OCI-LY3 (cell line): ENCODE results near the gene TRIM24.

Experiments used
- H2AFZ ChIP-seq: fragments of 200-600, 300-600 bp; shearing (Covaris generic); 2 replicates; pipeline ENCODE4 v1.6.0; 2014; ENCODE audit warnings: antibody characterized with exemption, low read depth, low read length
- H3K27ac ChIP-seq: fragments of 200-600, 300-600 bp; sonication (generic); 2 replicates; pipeline ENCODE4 v1.5.1; 2014; ENCODE audit warnings: mild to moderate bottlenecking, low read length, moderate library complexity, mixed read lengths
- H3K27me3 ChIP-seq: fragments of 200-600, 300-600 bp; sonication (generic); 2 replicates; pipeline ENCODE4 v1.6.1; 2014; ENCODE audit warnings: low read depth, low read length, mixed read lengths
- H3K36me3 ChIP-seq: fragments of 200-600, 300-600 bp; sonication (generic); replicated peaks from 2 replicates; pipeline ENCODE3; 2014; ENCODE audit warnings: low read depth, low read length, mixed read lengths
- H3K4me1 ChIP-seq: fragments of 300-600, 200-600 bp; sonication (generic); 2 replicates; pipeline ENCODE4 v1.6.1; 2014; ENCODE audit warnings: low read length, mixed read lengths
- H3K4me2 ChIP-seq: fragments of 200-600, 300-600 bp; sonication (generic); 2 replicates; pipeline ENCODE4 v1.6.1; 2014; ENCODE audit warnings: low read length, mixed read lengths
- H3K4me3 ChIP-seq: fragments of 300-600, 200-600 bp; sonication (generic); 2 replicates; pipeline ENCODE4 v1.5.1; 2014; ENCODE audit warnings: antibody characterized with exemption, mild to moderate bottlenecking, low read length, moderate library complexity
- H3K79me2 ChIP-seq: fragments of 300-600, 200-600 bp; shearing (Covaris generic); 2 replicates; pipeline ENCODE4 v1.6.1; 2014; ENCODE audit warnings: mild to moderate bottlenecking, low read length, mixed read lengths
- H3K9ac ChIP-seq: fragments of 300-600, 200-600 bp; shearing (Covaris generic); 2 replicates; pipeline ENCODE4 v1.6.0; 2014; ENCODE audit warnings: mild to moderate bottlenecking, low read length, moderate library complexity
- H3K9me3 ChIP-seq: fragments of 200-600, 300-600 bp; shearing (Covaris generic); 2 replicates; pipeline ENCODE4 v1.6.1; 2014; ENCODE audit warnings: low read length, mixed read lengths; ENCODE audit not compliant: insufficient read depth
- H4K20me1 ChIP-seq: fragments of 200-600, 300-600 bp; sonication (generic); 2 replicates; pipeline ENCODE4 v1.6.1; 2016; ENCODE audit warnings: low read length, mixed read lengths; ENCODE audit not compliant: insufficient read depth
- EZH2phosphoT487 ChIP-seq: fragments of 200-600 bp; shearing (Covaris generic); IDR thresholded peaks from 2 replicates; pipeline ENCODE4 v1.6.1; 2018; ENCODE audit warnings: antibody characterized with exemption, mixed run types, low read depth
- TF ChIP-seq, protein P1 (sequence below): fragments of 200-600, 300-600 bp; sonication (generic); IDR thresholded peaks from 2 replicates; pipeline ENCODE4 v1.5.1; 2014; ENCODE audit warnings: antibody characterized with exemption, low read length, low read depth

The TRIM24 gene

DNA sequence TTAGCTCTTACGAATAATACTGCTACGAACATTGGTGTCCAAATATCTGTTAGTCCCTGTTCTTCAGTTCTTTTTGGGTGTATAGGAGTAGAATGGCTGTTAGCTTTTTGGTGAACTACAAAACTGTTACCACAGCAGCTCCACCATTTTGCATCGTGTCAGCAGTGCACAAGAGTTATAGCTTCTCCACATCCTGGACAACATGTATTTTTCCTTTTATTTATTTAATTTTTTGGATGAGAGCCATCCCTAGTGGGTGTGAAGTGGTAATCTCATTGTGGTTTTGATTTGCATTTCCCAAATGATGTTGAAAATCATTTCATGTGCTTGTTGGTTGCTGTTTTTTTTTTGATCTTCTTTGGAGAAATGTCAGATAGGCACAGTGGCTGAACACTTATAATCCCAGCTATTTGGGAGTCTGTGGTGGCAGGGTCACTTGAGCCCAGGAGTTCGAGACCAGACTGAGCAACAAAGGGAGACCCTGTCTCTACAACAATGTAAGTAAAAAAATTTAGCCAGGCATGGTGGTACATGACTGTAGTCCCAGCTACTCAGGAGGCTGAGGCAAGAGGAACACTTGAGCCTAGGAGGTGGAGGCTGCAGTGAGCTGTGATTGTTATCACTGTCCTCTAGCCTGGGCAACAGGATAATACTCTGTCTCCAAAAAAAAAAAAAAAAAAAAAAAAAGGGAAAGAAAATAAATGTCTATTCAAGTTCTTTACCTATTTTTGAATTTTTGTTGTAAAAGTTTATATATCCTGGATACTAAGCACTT lies 31.7 kb downstream of the TRIM24 start:
- Histone ChIP-seq H4K20me1 (peaks cover 23% of the 10 kb centered on the region), H3K4me2 (no peak overlapping the region), H3K27me3 (no peaks in the 10 kb centered on the region), H3K9me3 (no peaks in the 10 kb centered on the region), H3K36me3 (peaks cover 3% of the 10 kb centered on the region), H3K4me3 (no peak overlapping the region), H2AFZ (no peak overlapping the region), H3K79me2 (peaks cover 79% of the 10 kb centered on the region), H3K27ac (no peak overlapping the region), H3K9ac (no peak overlapping the region), H3K4me1 (no peaks in the 10 kb centered on the region)
- TF ChIP-seq EZH2phosphoT487 = no peak
- TF ChIP-seq, protein P1, sequence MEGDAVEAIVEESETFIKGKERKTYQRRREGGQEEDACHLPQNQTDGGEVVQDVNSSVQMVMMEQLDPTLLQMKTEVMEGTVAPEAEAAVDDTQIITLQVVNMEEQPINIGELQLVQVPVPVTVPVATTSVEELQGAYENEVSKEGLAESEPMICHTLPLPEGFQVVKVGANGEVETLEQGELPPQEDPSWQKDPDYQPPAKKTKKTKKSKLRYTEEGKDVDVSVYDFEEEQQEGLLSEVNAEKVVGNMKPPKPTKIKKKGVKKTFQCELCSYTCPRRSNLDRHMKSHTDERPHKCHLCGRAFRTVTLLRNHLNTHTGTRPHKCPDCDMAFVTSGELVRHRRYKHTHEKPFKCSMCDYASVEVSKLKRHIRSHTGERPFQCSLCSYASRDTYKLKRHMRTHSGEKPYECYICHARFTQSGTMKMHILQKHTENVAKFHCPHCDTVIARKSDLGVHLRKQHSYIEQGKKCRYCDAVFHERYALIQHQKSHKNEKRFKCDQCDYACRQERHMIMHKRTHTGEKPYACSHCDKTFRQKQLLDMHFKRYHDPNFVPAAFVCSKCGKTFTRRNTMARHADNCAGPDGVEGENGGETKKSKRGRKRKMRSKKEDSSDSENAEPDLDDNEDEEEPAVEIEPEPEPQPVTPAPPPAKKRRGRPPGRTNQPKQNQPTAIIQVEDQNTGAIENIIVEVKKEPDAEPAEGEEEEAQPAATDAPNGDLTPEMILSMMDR = no peak

DNA sequence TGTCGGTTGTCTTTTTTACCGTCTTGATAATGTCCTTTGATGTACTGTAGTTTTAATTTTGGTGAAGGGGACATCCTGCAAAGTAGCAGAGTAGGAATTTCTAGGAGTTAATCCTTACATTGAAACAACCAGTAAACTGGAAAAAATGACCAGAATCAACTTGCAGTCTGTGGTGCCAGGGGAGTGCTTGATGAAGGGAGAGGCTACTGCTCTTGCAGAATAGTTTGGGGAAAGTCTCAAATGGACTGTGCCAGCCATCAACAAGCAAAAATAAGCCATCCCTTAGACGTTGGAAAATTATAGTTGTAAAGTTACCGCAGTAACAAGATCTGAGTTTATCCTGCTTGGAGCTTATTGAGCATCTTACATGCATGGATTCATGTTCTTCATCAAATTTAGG lies 32.4 kb downstream of the TRIM24 start:
- H3K79me2 ChIP-seq = peaks cover 82% of the 10 kb centered on the region
- H4K20me1 ChIP-seq = peaks cover 23% of the 10 kb centered on the region

DNA sequence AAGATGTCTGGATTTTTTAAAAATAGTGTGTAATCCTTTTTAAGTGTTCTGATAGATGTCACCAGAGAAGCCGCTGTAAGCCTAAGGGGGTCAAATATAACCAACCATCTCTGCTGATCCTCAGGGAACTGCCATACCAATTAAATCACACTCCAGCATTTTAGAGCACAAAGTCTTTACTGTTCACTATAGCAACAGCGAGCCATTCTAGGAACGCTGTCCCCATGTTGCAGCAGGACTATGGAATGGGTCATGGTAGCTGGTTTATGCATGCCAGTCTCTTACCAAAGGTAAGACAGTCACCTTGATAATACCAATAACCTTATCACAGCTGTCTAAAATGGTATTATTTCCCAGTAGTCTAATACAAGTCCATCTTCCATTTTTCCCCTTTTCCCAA lies 33.5 kb downstream of the TRIM24 start:
- no peak for TF ChIP-seq EZH2phosphoT487
- TF ChIP-seq, protein P1 = no peak
- H3K36me3 ChIP-seq = peaks cover 3% of the 10 kb centered on the region
- H4K20me1 ChIP-seq = peaks cover 23% of the 10 kb centered on the region
- H3K4me2 ChIP-seq = no peak overlapping the region
- H3K79me2 ChIP-seq = peaks cover 78% of the 10 kb centered on the region
- H3K4me1 ChIP-seq = no peaks in the 10 kb centered on the region
- H3K9ac ChIP-seq = no peak overlapping the region
- H3K27me3 ChIP-seq = no peaks in the 10 kb centered on the region
- no peak overlapping the region for H3K4me3 ChIP-seq
- H3K27ac ChIP-seq = no peak overlapping the region
- no peaks in the 10 kb centered on the region for H3K9me3 ChIP-seq
- H2AFZ ChIP-seq = no peak overlapping the region

More for the DNA sequence above, 32.4 kb downstream of the TRIM24 start:
- TF ChIP-seq, protein P1 = no peak
- no peak for TF ChIP-seq EZH2phosphoT487
- no peak overlapping the region for H3K27ac ChIP-seq
- no peaks in the 10 kb centered on the region for H3K4me1 ChIP-seq
- H3K9ac ChIP-seq = no peak overlapping the region
- H3K36me3 ChIP-seq = peaks cover 3% of the 10 kb centered on the region
- H3K27me3 ChIP-seq = no peaks in the 10 kb centered on the region
- no peak overlapping the region for H3K4me2 ChIP-seq
- no peak overlapping the region for H2AFZ ChIP-seq
- no peak overlapping the region for H3K4me3 ChIP-seq
- no peaks in the 10 kb centered on the region for H3K9me3 ChIP-seq

DNA sequence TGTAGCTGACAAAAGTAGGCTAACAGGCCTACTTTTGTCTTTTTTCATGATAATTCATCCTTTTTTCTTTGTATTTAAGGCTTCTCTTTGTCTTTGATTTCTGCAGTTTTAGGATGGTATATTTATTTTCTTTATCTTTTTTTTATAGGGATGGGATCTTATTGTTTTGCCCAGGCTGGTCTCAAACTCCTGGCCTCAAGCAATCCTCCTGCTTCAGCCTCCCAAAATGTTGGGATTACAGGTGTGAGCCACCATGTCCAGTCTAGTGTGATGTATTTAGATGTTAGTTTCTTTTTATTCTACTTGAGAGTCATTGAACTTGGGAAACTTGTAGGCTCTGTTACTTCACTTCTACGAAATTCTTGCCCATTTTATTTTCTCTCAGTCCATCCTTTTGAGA lies 35.4 kb downstream of the TRIM24 start:
- Histone ChIP-seq H3K4me3 (no peak overlapping the region), H3K4me1 (no peaks in the 10 kb centered on the region), H2AFZ (no peak overlapping the region), H3K79me2 (peaks cover 82% of the 10 kb centered on the region), H3K9ac (no peak overlapping the region), H3K36me3 (peaks cover 2% of the 10 kb centered on the region), H3K9me3 (no peaks in the 10 kb centered on the region), H4K20me1 (peaks cover 26% of the 10 kb centered on the region), H3K27ac (no peak overlapping the region), H3K4me2 (no peak overlapping the region), H3K27me3 (no peaks in the 10 kb centered on the region)
- TF ChIP-seq, protein P1 = no peak
- no peak for TF ChIP-seq EZH2phosphoT487
